GM13977 (cell line): Measurements from ENCODE around the gene PCNX2.

Experiments
- DNase-seq: peaks from one replicate; pipeline ENCODE4 v3.0.0; 2012; ENCODE audit warnings: low spot score
- CTCF ChIP-seq: IDR thresholded peaks from 2 replicates; pipeline ENCODE4 v1.5.1; 2012; ENCODE audit warnings: mild to moderate bottlenecking, control low read depth; ENCODE audit not compliant: insufficient read depth; ENCODE audit errors: extremely low read depth, missing control alignments
- in situ Hi-C: fragments of 300-500 bp; cut with MboI; formaldehyde crosslinking; loops from one replicate; pipeline ENCODE4 v1.12.0; 2022; ENCODE audit warnings: low sequenced_read_pairs, low pct_unique_long_range_greater_than_20kb, mixed read lengths, inconsistent platforms; ENCODE audit not compliant: unreplicated experiment

PCNX2 gene

GRCh38 chr1:232962761-232963745 lies 332.5 kb downstream of the PCNX2 start:
- TF ChIP-seq CTCF: no peak
- in situ Hi-C loops: no loop called here
- DNase-seq: no peak

- no peak for TF ChIP-seq CTCF
- in situ Hi-C loops: no loop called here
Measured at GRCh38 chr1:232958067-232958466, 337.5 kb downstream of the PCNX2 start.

GRCh38 chr1:232956081-232956480 lies 339.4 kb downstream of the PCNX2 start:
- DNase-seq: no peak
- TF ChIP-seq CTCF: no peak
- in situ Hi-C loops: no loop called here

More at GRCh38 chr1:232958067-232958466, 337.5 kb downstream of the PCNX2 start:
- DNase-seq: no peak

GRCh38 chr1:232954594-232955365 lies 340.7 kb downstream of the PCNX2 start:
- in situ Hi-C loops: no loop called here
- no peak for DNase-seq
- TF ChIP-seq CTCF: no peak

GRCh38 chr1:232952514-232953499 lies 342.7 kb downstream of the PCNX2 start:
- peak; percentile 63 for TF ChIP-seq CTCF
- peak; percentile 48 for DNase-seq
- in situ Hi-C loops: no loop called here
